NCI-H748 treated with DMSO at 0.1 percent for 48 hours (cell line): ENCODE data around the gene IQSEC1.

ENCODE experiments used
- DNase-seq: peaks from one replicate; lab custom pipeline; 2025; lab: John Stamatoyannopoulos, UW

Gene IQSEC1

GRCh38 chr3:13107661-13108060, 34.4 kb upstream of the IQSEC1 start:
- DNase-seq = no peak

DNA sequence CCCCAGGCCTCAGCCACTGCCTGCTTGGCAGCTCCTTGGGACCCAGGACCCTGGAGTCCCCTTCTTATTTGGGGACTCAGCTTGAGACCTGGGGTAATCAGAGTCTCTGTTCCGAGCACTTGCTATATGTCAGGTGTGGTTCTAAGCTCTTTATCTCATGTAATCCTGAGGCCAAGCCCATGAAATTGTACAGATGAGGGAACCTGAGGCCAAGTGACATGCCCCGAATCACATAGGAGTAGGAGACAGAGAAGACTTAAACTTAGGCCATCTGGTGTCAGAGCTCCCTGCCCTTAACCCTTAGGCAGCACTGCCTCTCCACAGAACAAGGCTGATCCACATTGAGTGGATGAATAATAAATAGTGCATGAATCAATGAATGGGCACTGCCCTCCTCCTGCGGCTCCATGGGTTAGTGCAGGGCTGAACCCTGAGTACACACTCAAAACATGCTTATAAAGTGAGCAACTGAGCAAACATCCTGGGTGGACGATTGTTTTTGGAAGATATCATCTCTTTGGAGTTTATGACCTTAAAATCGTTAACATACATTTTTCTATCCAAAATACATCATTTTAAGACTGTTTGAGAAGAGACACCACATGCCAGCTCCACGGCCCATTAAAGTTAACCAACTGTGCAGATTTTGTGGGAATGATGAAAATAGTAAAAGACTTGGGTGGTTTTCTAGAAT, 33.2 kb upstream of the IQSEC1 start:
- DNase-seq = no peak

DNA sequence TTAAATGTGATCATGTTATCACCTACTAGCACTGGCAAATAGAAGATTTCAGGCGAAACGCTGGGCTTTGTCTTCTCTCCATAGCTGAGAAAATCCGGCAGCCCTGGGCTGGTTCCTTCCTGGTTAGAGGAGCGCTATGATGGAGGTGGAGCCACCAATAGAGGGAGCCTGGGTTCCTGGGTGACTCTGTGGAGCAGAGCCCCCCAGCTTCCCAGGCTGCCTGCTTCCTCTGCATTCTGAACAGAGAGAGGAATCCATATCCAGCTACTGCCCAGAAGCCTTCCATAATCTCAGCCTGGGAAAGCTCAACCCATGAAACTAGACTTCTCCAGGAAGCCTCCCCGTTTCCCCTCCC, 32.6 kb upstream of the IQSEC1 start:
- no peak for DNase-seq

DNA sequence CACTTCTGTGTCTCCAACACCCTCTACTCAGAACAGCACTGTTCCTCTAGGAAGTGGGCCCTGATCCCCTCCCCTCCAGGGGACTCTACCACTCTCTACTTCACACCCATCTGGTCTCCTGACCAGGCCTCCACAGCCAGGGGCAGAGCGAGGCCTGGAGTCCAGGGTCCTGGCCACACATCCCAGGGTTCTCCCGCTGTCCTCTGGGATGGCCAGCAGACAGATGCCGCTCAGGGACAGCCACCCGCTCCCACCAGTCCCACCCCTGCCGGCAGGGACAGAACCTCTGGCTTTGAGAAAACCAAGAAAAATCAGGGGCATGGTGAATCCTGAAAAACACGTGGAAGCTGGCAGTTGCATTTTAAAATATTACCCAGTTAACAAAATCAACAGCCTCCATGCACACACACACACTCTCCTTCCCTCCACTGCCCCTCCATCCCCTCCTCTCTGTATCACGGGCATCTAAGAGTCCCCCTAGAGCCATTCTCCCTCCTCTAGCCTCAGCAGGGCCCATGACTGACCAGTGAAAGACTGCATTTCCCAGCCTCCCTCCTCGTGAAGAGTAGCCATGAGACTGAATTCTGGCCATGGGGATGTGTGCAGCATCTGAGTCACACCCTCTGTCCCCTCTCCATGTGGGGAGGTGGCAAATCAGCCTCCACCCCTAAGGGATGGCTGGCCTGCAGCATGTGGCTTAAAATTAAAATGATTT, 32.1 kb upstream of the IQSEC1 start:
- no peak for DNase-seq

DNA sequence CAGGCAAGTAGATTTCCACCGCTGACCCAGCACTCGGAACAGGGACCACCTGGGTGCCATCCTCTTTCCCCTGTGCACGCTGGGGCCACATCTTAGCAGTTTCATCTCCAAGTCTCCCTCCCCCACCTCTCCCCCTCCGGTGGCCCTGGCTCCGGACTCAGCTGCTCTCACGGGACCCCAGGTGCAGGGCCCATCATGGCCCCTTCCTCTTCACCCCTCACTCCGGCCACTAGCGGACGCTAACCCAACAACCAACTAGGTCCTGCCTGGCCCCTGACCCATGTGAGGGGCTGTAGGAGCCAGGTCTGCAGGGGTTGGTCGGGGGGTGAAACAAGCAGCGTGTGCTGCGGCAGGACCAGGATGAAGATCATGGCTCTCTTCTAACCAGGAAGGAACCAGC, 31.3 kb upstream of the IQSEC1 start:
- no peak for DNase-seq

GRCh38 chr3:13103416-13104058, 30.3 kb upstream of the IQSEC1 start:
- no peak for DNase-seq

DNA sequence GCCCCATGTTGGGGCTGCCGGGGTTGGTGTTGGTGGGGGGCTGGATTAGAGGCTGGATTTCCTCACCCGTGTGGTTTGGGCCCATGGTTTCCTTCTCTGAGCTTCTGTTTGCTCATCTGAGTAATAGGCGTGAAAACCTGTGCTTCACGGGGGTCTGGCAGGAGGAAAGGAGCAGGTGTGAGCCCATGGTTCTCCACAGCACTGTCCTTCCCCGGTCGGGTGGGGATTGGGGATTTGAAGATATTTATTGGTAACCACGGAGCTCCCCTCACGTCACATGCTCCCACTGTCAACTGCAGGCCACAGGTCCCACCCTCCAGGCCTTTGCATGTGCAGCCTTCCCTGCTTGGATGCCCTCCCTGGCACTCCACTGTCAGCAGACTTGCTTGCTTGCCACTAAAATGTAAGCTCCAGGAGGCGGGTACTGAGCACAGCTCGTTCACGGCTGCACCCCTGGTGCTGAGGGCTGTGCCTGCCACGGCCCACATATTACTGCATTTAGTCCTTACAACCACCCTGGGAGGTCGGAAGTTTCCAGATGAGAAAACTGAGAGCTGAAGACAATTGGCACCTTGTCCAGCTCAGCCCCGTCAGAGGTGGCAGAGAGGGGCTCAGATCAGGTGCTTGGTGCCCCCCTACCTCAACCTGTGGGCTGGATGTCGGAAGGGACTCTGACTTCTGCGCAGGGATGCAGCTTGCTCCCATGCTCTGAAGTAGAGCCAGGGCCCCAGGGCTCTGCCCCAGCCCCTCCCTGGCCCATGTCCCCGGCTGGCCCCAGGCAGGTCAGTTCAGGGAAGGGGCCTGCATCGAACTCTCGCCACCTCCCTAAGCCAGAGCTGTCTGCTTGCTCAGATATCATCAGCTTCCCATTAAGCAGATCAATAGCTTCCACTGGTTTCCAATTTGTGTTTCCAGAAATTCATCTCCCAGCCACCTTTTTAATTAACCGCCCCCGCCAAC, 29.4 kb upstream of the IQSEC1 start:
- no peak for DNase-seq

GRCh38 chr3:13099707-13100106, 26.5 kb upstream of the IQSEC1 start:
- no peak for DNase-seq

- DNase-seq = no peak
Measured at GRCh38 chr3:13098192-13098988, 25.2 kb upstream of the IQSEC1 start.

GRCh38 chr3:13096356-13096755, 23.1 kb upstream of the IQSEC1 start:
- no peak for DNase-seq

GRCh38 chr3:13095408-13095937, 22.2 kb upstream of the IQSEC1 start:
- DNase-seq = no peak

GRCh38 chr3:13093687-13094086, 20.5 kb upstream of the IQSEC1 start:
- DNase-seq = no peak

- no peak for DNase-seq
Measured at GRCh38 chr3:13092621-13093617, 19.7 kb upstream of the IQSEC1 start.

DNA sequence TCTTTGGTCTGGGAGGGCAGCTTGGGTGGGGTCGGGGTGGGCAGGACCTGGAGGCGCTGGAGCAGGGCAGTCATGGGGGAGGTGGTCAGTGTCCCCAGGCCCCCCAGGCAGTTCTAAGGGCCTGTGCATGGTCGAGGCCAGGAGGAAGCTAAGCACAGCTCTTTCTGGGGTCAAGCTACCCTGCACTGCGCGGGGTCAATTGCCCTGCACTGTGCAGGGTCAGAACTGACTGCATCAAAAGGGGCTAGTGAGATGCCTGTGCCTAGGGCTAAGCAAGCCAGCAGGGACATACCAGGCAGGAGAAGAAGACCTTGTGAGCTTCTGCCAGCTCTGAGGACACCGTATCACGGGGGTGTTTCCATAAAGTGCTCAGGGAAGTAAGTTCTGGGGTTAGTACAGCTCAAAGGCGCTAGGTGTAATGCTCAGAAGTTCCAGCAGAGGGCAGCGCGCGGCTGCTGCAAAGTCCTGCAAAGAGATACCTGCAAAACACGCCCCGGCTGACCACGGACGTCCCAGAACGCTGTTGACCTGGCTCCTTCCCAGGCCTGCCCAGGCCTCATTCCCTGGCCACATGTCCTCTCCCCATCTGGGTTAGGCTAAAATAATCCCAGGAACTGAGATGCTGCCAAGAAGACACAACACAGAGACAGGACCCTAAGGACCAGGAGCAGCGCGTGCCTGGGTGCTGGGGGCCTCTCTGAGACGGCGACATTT, 18.8 kb upstream of the IQSEC1 start:
- peak; percentile 33 for DNase-seq

- DNase-seq = no peak
Measured at GRCh38 chr3:13088028-13089006, 15.1 kb upstream of the IQSEC1 start.

GRCh38 chr3:13087320-13087990, 14.2 kb upstream of the IQSEC1 start:
- DNase-seq = no peak

DNA sequence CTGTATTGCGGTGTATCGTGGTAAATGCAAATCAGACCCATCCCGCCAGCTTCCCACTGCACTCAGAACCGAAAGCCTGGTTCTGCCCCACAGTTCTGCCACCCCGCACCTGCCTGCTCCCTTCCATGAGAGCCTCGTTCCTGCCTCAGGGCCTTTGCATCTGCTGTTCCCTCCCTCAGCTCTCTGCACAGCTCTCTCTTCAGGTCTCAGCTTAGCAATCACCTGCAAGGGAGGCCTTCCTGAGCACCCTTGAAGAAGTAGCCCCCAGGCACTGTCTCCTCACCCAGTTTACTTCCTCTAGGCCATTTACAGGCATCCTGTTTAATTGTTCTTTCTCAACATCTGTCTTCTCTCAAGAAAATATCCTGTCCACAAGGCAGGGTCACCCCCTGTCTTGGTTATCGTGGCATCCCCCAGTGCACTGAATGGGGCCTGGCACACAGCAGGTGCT, 13.3 kb upstream of the IQSEC1 start:
- DNase-seq = no peak
